Raji (cell line): ENCODE results near the gene COL28A1.

ENCODE experiments used
- POLR2A ChIP-seq: IDR thresholded peaks from 2 replicates; pipeline ENCODE4 v1.6.1; 2011; ENCODE audit warnings: low read depth, low read length, control low read depth; ENCODE audit not compliant: insufficient read depth

COL28A1 gene

DNA sequence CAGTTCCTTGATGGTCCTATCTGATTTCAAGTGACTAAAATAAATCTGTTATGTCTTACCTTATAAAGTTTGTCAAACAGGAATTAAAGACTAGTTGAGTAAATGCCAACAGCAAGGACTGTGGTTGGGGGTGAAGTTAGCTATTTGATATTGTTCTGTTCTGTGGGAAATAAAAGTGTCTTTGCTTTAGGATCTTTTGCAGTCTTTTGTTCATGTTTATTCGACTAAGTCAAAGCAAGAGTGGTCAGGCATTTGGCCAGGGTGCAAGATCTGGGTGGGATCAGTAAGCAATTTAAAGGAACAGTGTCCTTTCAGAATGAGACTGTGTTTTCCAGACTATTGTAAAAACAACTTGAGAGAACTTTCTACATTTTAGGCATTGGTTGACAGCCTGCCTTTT is at the start of gene COL28A1:
Gene COL28A1 (minus strand): TSS at position 183 of the 400 bp plus-strand sequence. CDS start 2,998 bp downstream, outside the sequence.
- TF ChIP-seq POLR2A = no peak

DNA sequence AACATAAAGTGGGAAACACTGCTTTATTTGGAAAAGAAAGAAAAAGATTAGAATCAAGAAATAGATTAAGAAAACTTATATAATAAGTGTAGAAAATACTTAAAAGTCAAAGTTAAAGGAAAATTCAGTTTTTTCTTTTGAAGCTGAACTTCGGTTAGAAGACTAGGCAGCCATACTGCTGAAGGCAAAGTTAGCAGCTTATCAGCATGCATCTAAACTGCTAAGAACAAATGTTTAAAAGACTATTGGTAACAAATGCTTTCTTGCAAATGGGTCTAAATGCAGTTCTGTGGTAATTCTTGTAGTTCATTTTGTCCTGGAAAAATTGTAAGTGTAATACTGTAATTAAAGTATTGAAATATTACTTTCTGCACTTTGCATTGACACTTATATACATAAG is 49.0 kb upstream of the COL28A1 start:
- TF ChIP-seq POLR2A = no peak

DNA sequence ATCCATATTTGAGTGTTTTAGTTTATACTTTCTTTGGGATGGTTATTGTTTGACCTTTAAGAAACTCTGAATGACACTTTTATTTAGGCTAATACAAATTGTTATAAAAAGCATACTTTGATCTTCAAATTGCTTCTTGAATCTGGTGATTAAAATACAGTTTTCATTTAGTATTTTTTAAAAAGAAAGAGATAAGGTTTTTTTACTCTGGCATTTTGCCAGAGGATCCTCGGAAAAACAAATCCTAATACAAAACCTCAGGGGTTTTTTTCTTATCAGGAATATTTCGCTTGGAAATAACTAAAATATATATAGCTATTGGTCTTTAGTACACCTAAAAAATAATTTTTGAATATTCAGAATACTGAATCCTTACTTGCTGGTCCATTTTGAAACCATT is 48.1 kb upstream of the COL28A1 start:
- no peak for TF ChIP-seq POLR2A

GRCh38 chr7:7582596-7582995 is 46.9 kb upstream of the COL28A1 start:
- TF ChIP-seq POLR2A = no peak

DNA sequence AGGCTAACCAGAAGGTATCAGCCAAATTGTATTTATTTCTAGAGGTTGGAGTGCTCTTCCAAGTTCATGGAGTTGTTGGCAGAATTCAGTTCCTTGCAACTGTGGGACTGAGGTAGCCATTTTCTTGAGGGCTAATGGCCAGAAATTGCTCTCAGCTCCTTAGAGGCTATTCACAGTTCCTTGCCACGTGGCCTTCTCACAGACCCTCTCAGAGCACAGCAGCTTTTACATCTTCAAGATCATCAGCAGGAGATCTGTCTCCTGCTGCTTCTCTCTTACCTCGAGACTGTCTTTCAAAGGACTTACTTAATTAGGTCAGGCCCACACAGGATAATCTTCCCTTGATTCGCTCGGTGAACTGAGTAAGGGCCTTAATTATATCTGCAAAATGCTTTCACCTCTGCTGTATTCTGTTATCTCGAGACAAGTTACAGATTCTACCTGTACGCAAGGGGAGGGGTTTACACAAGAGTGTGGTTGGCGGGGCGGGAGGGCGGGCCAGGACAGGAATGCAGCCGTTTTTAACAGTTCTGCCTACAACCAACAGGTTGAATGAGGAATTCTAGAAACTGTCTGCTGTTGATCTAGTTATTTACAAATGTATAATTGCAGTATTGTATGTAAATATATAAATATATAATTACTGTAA is 46.0 kb upstream of the COL28A1 start:
- no peak for TF ChIP-seq POLR2A

DNA sequence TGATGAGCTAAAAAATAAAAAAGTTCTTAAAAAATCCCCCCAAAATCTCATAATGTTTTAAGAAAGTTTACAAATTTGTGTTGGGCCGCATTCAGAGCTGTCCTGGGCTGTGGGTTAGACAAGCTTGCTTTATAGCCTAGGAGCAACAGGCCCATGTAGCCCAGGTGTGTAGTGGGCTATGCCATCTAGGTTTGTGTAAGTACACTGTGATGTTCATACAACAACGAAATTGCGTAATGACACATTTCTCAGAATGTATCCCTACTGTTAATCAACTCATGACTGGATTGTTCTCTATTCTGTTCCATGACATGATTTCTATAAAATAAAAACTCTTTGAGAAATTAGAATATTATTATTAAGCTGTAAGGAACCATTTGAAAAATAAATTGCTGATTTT is 44.0 kb upstream of the COL28A1 start:
- no peak for TF ChIP-seq POLR2A

- TF ChIP-seq POLR2A = no peak
These were observed 42.2 kb upstream of the COL28A1 start for GRCh38 chr7:7577888-7578287.

- no peak for TF ChIP-seq POLR2A
These were observed 40.7 kb upstream of the COL28A1 start for GRCh38 chr7:7576344-7576743.

GRCh38 chr7:7573701-7574100 is 38.0 kb upstream of the COL28A1 start:
- no peak for TF ChIP-seq POLR2A

DNA sequence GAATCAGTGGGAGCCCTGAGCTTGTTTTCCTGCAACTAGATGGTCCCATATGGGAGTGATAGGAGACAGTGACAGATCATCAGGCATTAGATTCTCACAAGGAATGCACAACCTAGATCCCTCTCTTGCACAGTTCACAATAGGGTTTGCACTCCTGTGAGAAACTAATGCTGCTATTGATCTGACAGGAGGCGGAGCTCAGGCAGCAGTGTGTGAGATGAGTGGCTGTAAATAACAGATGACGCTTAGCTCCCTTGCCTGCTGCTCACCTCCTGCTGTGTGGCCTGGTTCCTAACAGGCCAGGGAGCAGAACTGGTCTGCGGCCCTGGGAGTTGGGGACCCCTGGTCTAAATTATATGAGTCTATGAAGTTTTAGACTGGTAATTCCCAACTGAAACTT is 34.9 kb upstream of the COL28A1 start:
- TF ChIP-seq POLR2A = no peak

- TF ChIP-seq POLR2A = no peak
These were observed 33.9 kb upstream of the COL28A1 start for GRCh38 chr7:7569615-7570014.

DNA sequence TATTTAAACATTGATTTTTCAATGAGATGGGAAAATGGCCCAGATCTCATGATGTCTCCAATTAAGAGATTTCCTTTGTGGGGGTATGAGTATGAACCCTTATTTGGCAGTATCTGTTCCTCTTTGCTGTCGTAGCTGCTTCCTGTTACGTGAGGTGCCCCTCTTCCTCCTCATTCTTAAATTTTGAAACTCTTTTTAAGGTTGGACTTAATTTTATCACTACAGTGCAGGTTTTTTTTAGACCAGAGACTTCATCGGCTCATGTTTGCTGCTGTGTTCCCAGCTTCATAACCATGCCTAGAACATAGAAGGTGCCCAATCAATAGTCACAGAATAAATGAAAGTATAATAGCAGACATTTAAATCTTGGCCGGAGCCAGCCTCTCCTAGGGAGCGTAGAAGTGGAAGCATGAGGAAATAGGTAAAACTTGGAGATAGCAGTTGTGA is 33.4 kb upstream of the COL28A1 start:
- TF ChIP-seq POLR2A = no peak

DNA sequence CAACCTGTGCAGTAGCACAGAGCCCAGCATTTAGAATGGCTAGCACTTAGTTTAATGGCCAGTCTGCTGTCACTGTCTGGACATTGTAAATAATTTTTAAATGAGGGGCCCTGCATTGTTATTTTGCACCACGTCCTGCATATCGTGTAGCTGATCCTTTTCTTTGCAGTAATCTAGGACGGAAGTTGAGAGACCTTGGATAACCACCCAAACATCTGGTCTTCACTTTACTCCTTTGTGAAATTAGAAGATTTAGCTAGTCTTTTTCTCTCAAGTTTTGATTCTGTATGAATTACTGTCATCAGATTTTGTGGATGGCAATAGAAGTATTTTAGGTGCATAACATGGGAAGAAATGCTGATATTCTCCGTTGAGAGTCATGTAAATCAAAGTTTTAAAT is 32.9 kb upstream of the COL28A1 start:
- TF ChIP-seq POLR2A = no peak

DNA sequence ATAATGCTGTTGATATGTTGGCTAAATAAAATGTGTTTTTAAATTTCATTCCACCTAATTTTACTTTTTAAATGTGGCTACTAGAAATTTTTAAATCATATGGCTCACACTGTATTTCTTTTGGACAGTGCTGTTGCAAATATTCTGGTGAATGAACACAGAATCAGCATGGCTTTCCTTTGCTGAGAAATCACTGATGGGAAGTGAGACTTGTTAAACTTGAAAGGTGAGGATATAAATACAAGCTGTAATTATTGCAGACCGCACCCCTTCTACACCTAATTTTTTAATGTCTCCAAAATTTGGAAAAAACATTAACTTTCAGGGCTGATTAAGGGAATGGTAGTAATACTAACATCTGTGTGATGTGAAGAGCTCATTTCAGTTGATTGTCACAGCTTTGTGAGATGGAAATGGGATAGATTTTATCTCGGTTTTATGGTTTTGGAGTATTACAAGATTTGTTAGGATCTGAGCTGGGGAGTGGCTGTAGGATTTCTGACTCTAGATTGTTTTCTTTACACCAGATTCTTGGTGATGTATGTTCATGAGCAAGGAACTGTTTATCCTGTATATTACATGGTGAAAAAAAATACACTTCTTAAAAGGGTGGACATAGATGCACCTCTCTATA is 32.3 kb upstream of the COL28A1 start:
- no peak for TF ChIP-seq POLR2A

DNA sequence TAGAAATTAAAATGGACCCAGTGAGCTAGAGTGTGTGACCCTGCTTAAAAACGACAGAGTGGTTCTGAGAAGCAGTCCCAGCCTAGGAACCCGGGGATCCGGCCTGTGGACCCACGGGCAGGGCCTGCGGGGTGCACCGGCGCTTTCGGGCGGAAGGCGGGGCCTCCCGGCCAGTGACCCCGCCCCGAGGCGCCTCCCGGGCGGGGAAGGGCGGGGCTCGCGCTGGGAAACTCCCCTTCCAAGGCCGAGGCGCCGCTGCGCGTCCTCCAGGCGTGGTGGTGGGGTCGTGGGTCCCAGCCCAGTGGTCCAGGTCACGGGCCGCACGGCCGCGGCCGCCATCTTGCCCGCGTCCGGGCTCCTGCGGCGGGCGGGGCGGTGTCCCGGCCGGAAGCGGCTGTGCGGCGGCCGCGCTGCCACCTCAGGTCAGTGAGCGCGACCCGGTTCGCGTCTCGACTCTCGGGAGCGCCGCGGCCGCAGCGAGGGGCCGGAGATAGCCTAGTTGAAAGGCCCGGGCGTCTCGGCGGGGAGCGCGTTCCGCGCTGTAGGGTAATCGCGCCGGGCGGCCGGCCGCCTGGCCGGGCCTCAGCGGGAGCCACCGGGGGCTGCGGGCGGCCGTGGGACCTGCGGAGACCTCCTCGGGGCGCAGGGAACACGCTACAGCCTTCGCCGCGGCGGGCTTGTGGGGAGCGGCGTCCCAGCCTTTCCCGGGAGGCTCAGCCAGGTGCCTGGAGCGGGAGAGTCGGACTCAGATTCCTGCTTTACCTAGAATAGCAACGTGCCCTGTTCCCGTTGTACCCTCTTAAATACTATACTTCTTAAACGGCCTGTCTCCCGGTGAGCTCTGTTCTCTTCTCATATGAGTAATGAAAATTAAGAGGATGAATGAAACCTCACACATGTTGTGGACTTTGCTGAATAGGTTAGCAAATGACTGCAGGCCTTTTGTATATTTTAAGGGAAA is 31.3 kb upstream of the COL28A1 start, which contains the start of gene MIOS:
Gene MIOS (plus strand): TSS at position 234 of the 961 bp plus-strand sequence. CDS start 5,592 bp downstream, outside the sequence.
- peak; percentile 86 for TF ChIP-seq POLR2A

DNA sequence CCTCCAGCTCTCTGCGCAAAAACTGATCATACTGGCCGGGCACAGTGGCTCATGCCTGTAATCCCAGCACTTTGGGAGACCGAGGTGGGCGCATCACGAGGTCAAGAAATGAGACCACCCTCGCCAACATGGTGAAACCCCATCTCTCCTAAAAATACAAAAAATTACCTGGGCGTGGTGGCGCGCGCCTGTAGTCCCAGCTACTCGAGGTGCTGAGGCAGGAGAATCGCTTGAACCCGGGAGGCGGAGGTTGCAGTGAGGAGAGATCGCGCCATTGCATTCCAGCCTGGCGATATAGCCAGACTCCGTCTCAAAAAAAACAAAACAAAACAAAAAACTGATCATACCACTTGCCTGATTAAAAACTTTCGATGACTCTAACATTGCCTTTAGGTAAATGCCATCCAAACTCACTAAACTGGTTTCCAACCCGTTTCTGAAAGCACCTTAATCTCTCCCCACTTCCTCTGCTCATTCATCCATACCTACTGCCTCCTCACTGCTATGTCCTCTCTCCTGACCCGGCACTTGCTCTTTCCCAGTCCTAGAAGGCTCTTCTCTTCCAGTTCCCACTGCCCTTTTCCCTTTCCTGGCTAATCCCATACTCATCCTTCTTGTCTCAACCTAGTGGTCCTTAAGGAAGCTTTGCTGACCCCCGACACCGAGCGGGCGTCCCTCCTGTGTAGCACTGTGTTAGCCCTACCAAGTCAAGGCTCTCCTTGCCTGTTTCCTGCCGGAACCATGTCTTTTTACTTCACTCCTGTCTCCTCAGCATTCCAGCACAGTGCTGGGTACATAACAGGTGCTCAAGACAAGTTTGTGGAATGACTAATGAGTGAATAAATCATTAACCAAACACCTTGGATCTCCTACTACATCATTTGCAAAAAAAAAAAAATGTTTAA is 30.3 kb upstream of the COL28A1 start:
- no peak for TF ChIP-seq POLR2A
